Muscle layer of colon (tissue), 2 donors: Measurements from ENCODE around the gene TMCO4.

ENCODE experiments used
- H3K27ac ChIP-seq: one replicate; pipeline ENCODE4 v1.7.0; 2013; ENCODE audit warnings: low read depth, mild to moderate bottlenecking, low read length, moderate library complexity
- H3K27me3 ChIP-seq, 2 donors: one replicate each; pipeline ENCODE4 v1.7.0; 2013; ENCODE audit warnings: low read length in 2 of 2, mild to moderate bottlenecking in 2 of 2; ENCODE audit not compliant: insufficient read depth in 2 of 2, control insufficient read depth in 1 of 2
- H3K36me3 ChIP-seq: one replicate; pipeline ENCODE4 v1.7.0; 2013; ENCODE audit warnings: mild to moderate bottlenecking, low read length; ENCODE audit not compliant: insufficient read depth
- H3K4me1 ChIP-seq: one replicate; pipeline ENCODE4 v1.7.0; 2013; ENCODE audit warnings: mild to moderate bottlenecking, low read length; ENCODE audit not compliant: insufficient read depth
- H3K4me3 ChIP-seq, 2 donors: one replicate each; pipeline ENCODE4 v1.7.0; 2013; ENCODE audit warnings: low read length in 2 of 2, low read depth in 1 of 2, mild to moderate bottlenecking in 1 of 2, moderate library complexity in 1 of 2
- H3K9ac ChIP-seq: one replicate; pipeline ENCODE4 v1.7.0; 2013; ENCODE audit warnings: low read length
- H3K9me3 ChIP-seq: one replicate; pipeline ENCODE4 v1.7.0; 2013; ENCODE audit warnings: mild to moderate bottlenecking, low read length
- donor health status: abdominal sarcoma.
- donor health status: Adenocarcinoma of cecum.

Gene TMCO4

GRCh38 chr1:19676438-19676922, 123.2 kb downstream of the TMCO4 start:
- Histone ChIP-seq H3K9me3 (no peaks in the 10 kb centered on the region), H3K36me3 (no peaks in the 10 kb centered on the region), H3K9ac (no peak overlapping the region), H3K4me3 (no peak overlapping the region), H3K27me3 (peaks cover 0 to 4% of the 10 kb centered on the region in 2 donors), H3K27ac (no peak overlapping the region), H3K4me1 (no peaks in the 10 kb centered on the region)

GRCh38 chr1:19675797-19676196, 123.9 kb downstream of the TMCO4 start:
- Histone ChIP-seq H3K36me3 (no peaks in the 10 kb centered on the region), H3K27ac (no peak overlapping the region), H3K27me3 (peaks cover 0 to 4% of the 10 kb centered on the region in 2 donors), H3K4me3 (no peak overlapping the region), H3K4me1 (no peaks in the 10 kb centered on the region), H3K9ac (no peak overlapping the region), H3K9me3 (no peaks in the 10 kb centered on the region)

DNA sequence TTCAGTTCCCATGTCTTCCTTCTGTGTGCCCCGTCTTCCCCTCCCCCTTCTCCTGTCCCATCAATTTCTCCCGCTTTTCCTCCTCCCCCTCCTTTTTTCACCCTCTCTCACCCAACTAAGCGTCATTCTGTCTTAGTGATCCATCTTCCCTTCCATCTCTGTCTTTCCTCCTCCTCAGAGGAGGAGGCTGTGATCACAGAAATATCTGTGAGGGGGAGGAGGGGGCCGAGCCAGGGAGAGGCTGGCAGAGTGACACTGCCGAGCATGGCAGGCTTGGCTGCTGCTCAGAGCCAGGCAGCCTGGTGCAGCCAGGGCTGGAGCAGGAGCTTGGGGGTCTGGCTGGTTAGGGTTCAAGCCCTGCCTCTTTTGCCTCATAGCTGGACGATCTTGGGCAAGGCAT, 127.5 kb downstream of the TMCO4 start:
- Histone ChIP-seq H3K4me1 (no peaks in the 10 kb centered on the region), H3K9ac (no peak overlapping the region), H3K36me3 (no peaks in the 10 kb centered on the region), H3K4me3 (no peak overlapping the region), H3K27me3 (peaks cover 0 to 4% of the 10 kb centered on the region in 2 donors), H3K27ac (no peak overlapping the region), H3K9me3 (no peaks in the 10 kb centered on the region)

DNA sequence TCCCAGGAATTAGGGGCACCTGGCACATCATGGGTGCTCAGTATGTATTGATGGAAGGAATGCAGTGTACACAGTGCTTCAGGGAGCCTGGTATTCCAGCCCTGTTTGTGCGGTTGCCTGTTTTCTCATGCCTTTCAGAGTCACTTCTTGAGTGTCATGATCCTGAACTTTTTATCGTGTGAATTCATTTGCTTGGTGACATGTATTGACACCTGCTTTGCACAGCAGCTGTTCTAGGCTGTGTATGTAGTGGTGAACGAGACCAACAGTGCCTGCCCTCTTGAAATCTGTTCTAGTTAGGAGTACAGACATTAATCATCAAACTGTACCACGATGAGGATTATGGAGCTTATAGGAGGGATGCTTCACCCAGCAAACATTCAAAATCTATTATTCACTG, 128.9 kb downstream of the TMCO4 start:
- no peak overlapping the region for H3K4me3 ChIP-seq
- H3K9me3 ChIP-seq, result no peaks in the 10 kb centered on the region
- H3K27ac ChIP-seq, result no peak overlapping the region
- no peaks in the 10 kb centered on the region for H3K4me1 ChIP-seq
- peaks cover 0 to 17% of the 10 kb centered on the region in 2 donors for H3K27me3 ChIP-seq
- H3K36me3 ChIP-seq, result no peaks in the 10 kb centered on the region
- no peak overlapping the region for H3K9ac ChIP-seq

DNA sequence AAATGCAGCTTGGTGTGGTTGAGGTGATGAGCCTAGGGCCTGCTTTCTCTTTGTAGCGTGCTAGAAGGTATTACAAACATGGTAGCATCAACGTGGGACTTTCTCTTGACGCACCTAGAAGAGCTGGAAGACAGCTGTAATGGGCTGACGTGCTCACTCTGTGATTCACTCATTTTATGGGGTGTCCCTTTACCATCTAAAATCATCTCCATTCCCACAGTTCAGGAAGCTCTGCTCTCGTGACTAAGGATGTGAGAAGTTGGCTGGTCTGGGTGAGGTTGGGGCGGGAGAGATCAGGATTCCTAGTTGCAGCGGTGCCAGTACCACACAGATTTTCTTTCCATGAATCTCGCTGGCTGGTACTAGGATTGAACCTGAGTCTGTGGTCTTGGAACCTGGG, 130.8 kb downstream of the TMCO4 start:
- H3K4me3 ChIP-seq, result no peak overlapping the region
- peaks cover 6 to 35% of the 10 kb centered on the region in 2 donors for H3K27me3 ChIP-seq
- no peak overlapping the region for H3K27ac ChIP-seq
- H3K4me1 ChIP-seq, result no peaks in the 10 kb centered on the region
- no peaks in the 10 kb centered on the region for H3K9me3 ChIP-seq
- no peak overlapping the region for H3K9ac ChIP-seq
- no peaks in the 10 kb centered on the region for H3K36me3 ChIP-seq

GRCh38 chr1:19665496-19666465, 133.9 kb downstream of the TMCO4 start:
- no peaks in the 10 kb centered on the region for H3K4me1 ChIP-seq
- no peak overlapping the region for H3K9ac ChIP-seq
- H3K9me3 ChIP-seq, result no peaks in the 10 kb centered on the region
- H3K27ac ChIP-seq, result no peak overlapping the region
- no peak overlapping the region for H3K4me3 ChIP-seq
- peaks cover 14 to 38% of the 10 kb centered on the region in 2 donors for H3K27me3 ChIP-seq
- no peaks in the 10 kb centered on the region for H3K36me3 ChIP-seq

- Histone ChIP-seq H3K9me3 (no peaks in the 10 kb centered on the region), H3K27me3 (peaks cover 14 to 38% of the 10 kb centered on the region in 2 donors), H3K27ac (no peak overlapping the region), H3K4me1 (no peaks in the 10 kb centered on the region), H3K36me3 (no peaks in the 10 kb centered on the region), H3K4me3 (no peak overlapping the region), H3K9ac (no peak overlapping the region)
Observed at GRCh38 chr1:19665186-19665495, 134.6 kb downstream of the TMCO4 start.

DNA sequence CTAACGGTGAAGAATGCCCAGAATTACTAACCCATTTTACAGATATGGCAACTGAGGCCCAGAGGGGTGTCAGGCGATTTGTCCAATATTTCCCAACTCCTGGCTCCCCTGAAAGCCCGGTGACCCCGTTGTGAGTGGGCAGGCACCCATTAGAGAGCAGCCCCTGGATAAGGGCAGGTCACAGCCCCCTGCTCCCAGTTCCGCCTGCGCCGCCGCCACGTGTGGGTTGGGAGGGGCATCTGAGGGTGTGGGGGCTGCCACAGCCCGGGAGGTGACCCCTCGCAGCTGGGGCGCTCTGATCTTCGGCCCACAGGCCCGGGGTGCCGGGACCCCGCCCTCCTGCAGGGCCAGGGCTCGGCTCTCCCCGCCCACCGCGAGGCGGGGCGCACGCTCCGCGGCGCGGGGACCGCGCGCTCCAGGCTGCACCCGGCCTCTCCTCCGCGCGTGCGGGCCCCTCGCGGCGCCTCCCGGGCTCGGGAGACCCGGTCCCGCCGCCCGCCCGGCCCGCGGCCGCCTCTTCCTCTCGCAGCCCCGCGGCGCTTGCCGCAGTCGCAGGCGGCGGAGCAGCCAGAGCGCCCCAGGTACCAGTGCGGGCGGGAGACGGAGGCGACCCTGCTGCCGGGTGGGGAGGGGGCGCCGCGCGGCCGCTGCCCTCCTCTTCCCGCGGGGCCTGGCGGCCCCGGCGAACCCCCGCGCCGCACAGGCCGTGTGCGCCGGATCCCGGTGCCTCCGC, 135.1 kb downstream of the TMCO4 start, which contains the start of gene HTR6:
TSS of gene HTR6 (plus strand) at position 423 of the 733 bp plus-strand sequence. CDS start 879 bp downstream, outside the sequence.
- H3K4me3 ChIP-seq, result no peak within 1 kb of the TSS
- H3K9ac ChIP-seq, result no peak within 1 kb of the TSS
- no peak within 1 kb of the TSS for H3K27ac ChIP-seq
- H3K9me3 ChIP-seq, result no peaks in the 10 kb centered on the region
- H3K4me1 ChIP-seq, result peaks cover 1% of the 10 kb centered on the region
- H3K27me3 ChIP-seq, result peaks cover 14 to 38% of the 10 kb centered on the region in 2 donors
- no peaks in the 10 kb centered on the region for H3K36me3 ChIP-seq

- H3K9ac ChIP-seq, result no peak overlapping the region
- no peak overlapping the region for H3K27ac ChIP-seq
- no peaks in the 10 kb centered on the region for H3K9me3 ChIP-seq
- no peak overlapping the region for H3K4me3 ChIP-seq
- H3K27me3 ChIP-seq, result peaks cover 14 to 38% of the 10 kb centered on the region in 2 donors
- H3K4me1 ChIP-seq, result peaks cover 6% of the 10 kb centered on the region
- H3K36me3 ChIP-seq, result no peaks in the 10 kb centered on the region
Observed at GRCh38 chr1:19662313-19662712, 137.4 kb downstream of the TMCO4 start.

DNA sequence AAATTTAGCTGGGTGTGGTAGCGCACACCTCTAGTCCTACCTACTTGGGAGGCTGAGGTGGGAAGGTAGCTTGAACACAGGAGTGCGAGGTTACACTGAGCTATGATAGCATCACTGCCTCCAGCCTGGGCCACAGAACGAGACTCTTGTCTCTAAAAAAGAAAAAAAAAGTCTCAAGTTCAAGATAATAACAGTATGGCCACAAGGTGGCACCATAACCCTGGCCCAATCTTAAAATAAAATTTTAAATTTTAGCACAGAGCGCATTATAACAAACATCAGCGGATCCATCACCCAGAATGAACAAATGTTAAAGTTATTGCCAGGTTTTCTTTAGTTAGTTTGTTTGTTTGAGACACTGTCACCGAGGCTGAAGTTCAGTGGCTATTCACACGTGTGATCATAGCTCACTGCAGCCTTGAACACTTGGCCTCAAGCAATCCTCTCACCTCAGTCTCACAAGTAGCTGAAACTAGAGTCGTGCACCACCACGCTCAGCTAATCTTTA, 137.9 kb downstream of the TMCO4 start:
- H3K27me3 ChIP-seq, result peaks cover 14 to 35% of the 10 kb centered on the region in 2 donors
- H3K27ac ChIP-seq, result no peak overlapping the region
- H3K36me3 ChIP-seq, result no peaks in the 10 kb centered on the region
- no peaks in the 10 kb centered on the region for H3K9me3 ChIP-seq
- H3K9ac ChIP-seq, result no peak overlapping the region
- H3K4me1 ChIP-seq, result peaks cover 6% of the 10 kb centered on the region
- H3K4me3 ChIP-seq, result no peak overlapping the region

DNA sequence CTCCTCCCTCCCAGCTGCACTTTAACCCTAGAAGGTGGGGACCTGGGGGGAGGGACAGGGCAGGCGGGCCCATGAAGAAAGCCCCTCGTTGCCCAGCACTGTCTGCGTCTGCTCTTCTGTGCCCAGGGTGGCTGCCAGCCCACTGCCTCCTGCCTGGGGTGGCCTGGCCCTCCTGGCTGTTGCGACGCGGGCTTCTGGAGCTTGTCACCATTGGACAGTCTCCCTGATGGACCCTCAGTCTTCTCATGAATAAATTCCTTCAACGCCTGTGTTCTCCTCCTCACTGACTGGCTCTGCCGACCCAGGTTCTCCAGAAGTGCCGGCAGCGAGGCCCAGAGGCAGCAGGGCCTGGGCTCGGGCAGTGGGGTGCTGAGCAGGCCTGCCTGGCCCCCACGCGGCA, 141.5 kb downstream of the TMCO4 start:
- Histone ChIP-seq H3K36me3 (peaks cover 20% of the 10 kb centered on the region), H3K4me1 (peaks cover 27% of the 10 kb centered on the region), H3K9me3 (no peaks in the 10 kb centered on the region), H3K27ac (no peak overlapping the region), H3K4me3 (no peak overlapping the region), H3K9ac (no peak overlapping the region), H3K27me3 (peaks cover 3 to 5% of the 10 kb centered on the region in 2 donors)
